Measurements from ENCODE around the gene ATP6V1G3.
"Not testable (repeated sequence)": the region's sequence is repeated elsewhere in the genome, so short reads cannot be mapped to it uniquely, and the experiment has no call there.

ATP6V1G3 gene

GRCh38 chr1:198540580-198540979 is at the start of gene ATP6V1G3:
ATP6V1G3 (minus strand) TSS chr1:198540680; CDS start chr1:198540650, 30 bp downstream.
- no peak for DNase-seq (ENCODE audit: low read depth)

GRCh38 chr1:198588845-198589244 is 48.4 kb upstream of the ATP6V1G3 start:
- no peak for DNase-seq (ENCODE audit: low read depth)

- DNase-seq (ENCODE audit: low read depth) = no peak
Observed at GRCh38 chr1:198584163-198584562, 43.7 kb upstream of the ATP6V1G3 start.

- DNase-seq (ENCODE audit: low read depth) = not testable (repeated sequence)
Observed at GRCh38 chr1:198583209-198583802, 42.8 kb upstream of the ATP6V1G3 start.

GRCh38 chr1:198577444-198577843 is 37.0 kb upstream of the ATP6V1G3 start:
- no peak for DNase-seq (ENCODE audit: low read depth)

GRCh38 chr1:198575798-198576641 is 35.5 kb upstream of the ATP6V1G3 start:
- DNase-seq (ENCODE audit: low read depth) = no peak

- no peak for DNase-seq (ENCODE audit: low read depth)
Observed at GRCh38 chr1:198575292-198575691, 34.8 kb upstream of the ATP6V1G3 start.

GRCh38 chr1:198574325-198574724 is 33.8 kb upstream of the ATP6V1G3 start:
- DNase-seq (ENCODE audit: low read depth) = no peak

GRCh38 chr1:198564716-198565115 is 24.2 kb upstream of the ATP6V1G3 start:
- no peak for DNase-seq (ENCODE audit: low read depth)

GRCh38 chr1:198564157-198564556 is 23.7 kb upstream of the ATP6V1G3 start:
- no peak for DNase-seq (ENCODE audit: low read depth)

- no peak for DNase-seq (ENCODE audit: low read depth)
Observed at GRCh38 chr1:198563583-198563982, 23.1 kb upstream of the ATP6V1G3 start.

- no peak for DNase-seq (ENCODE audit: low read depth)
Observed at GRCh38 chr1:198560161-198560560, 19.7 kb upstream of the ATP6V1G3 start.

- DNase-seq (ENCODE audit: low read depth) = no peak
Observed at GRCh38 chr1:198559362-198559761, 18.9 kb upstream of the ATP6V1G3 start.

GRCh38 chr1:198558402-198558801 is 17.9 kb upstream of the ATP6V1G3 start:
- no peak for DNase-seq (ENCODE audit: low read depth)

- peak; percentile 28 for DNase-seq (ENCODE audit: low read depth)
Observed at GRCh38 chr1:198556971-198557370, 16.5 kb upstream of the ATP6V1G3 start.

GRCh38 chr1:198552668-198553416 is 12.4 kb upstream of the ATP6V1G3 start:
- no peak for DNase-seq (ENCODE audit: low read depth)

GRCh38 chr1:198550941-198551524 is 10.6 kb upstream of the ATP6V1G3 start:
- no peak for DNase-seq (ENCODE audit: low read depth)

- no peak for DNase-seq (ENCODE audit: low read depth)
Observed at GRCh38 chr1:198549866-198550265, 9.4 kb upstream of the ATP6V1G3 start.

- no peak for DNase-seq (ENCODE audit: low read depth)
Observed at GRCh38 chr1:198548890-198549289, 8.4 kb upstream of the ATP6V1G3 start.

GRCh38 chr1:198545156-198545555 is 4.7 kb upstream of the ATP6V1G3 start:
- no peak for DNase-seq (ENCODE audit: low read depth)

GRCh38 chr1:198544265-198544664 is 3.8 kb upstream of the ATP6V1G3 start:
- no peak for DNase-seq (ENCODE audit: low read depth)

GRCh38 chr1:198543670-198544260 is 3.3 kb upstream of the ATP6V1G3 start:
- DNase-seq (ENCODE audit: low read depth) = no peak

All from activated T-helper 1 cell treated with Interleukin-2 at 50 U/mL for 16 hours (primary cell).